Measurements from ENCODE around the gene RASSF3.

GRCh38 chr12:64669270-64669842 lies 59.1 kb downstream of the RASSF3 start:
- TF ChIP-seq POLR2AphosphoS5 (IDR thresholded peaks at IDR 0.05) = no peak
- no peak for TF ChIP-seq EZH2 (IDR thresholded peaks at IDR 0.05; ENCODE audit: borderline replicate concordance, insufficient read depth, low read length, poor library complexity, severe bottlenecking)
- TF ChIP-seq CTCF (IDR thresholded peaks at IDR 0.05; ENCODE audit: poor library complexity, severe bottlenecking) = no peak
- TF ChIP-seq MXI1 (conservative IDR thresholded peaks at IDR 0.05; ENCODE audit: poor library complexity, severe bottlenecking) = no peak
- TF ChIP-seq EP300 (conservative IDR thresholded peaks at IDR 0.05; ENCODE audit: poor library complexity, severe bottlenecking) = no peak
- no peak for TF ChIP-seq TAF1 (IDR thresholded peaks at IDR 0.05; ENCODE audit: low read depth)
- no peak for TF ChIP-seq REST (IDR thresholded peaks at IDR 0.05; ENCODE audit: borderline replicate concordance)
- TF ChIP-seq SMC3 (conservative IDR thresholded peaks at IDR 0.05; ENCODE audit: poor library complexity) = no peak
- no peak for TF ChIP-seq RAD21 (conservative IDR thresholded peaks at IDR 0.05)

All from neural cell (in vitro differentiated cells).